GM12892 (cell line): ENCODE results near the gene ARID1B.
A peak's percentile ranks its signal among the peaks of the same experiment; 100 is the strongest.

Source experiments
- DNase-seq: peaks from one replicate; pipeline ENCODE4 v3.0.0; 2011; ENCODE audit not compliant: insufficient read length
- FAIRE-seq: peaks from 2 replicates; lab custom pipeline; 2011; peaks lifted over from hg19 to GRCh38; lab: Jason Lieb, UNC
- POLR2A ChIP-seq: IDR thresholded peaks from 2 replicates; pipeline ENCODE4 v1.6.1; 2011; ENCODE audit warnings: low read depth, low read length, control low read depth
- POLR2AphosphoS5 ChIP-seq: IDR thresholded peaks from 2 replicates; pipeline ENCODE4 v1.6.1; 2011; ENCODE audit warnings: low read depth, low read length, control low read depth
- TAF1 ChIP-seq: IDR thresholded peaks from 2 replicates; pipeline ENCODE4 v1.6.1; 2011; ENCODE audit warnings: low read depth, mild to moderate bottlenecking, control low read depth, low read length, borderline replicate concordance

Gene ARID1B

DNA sequence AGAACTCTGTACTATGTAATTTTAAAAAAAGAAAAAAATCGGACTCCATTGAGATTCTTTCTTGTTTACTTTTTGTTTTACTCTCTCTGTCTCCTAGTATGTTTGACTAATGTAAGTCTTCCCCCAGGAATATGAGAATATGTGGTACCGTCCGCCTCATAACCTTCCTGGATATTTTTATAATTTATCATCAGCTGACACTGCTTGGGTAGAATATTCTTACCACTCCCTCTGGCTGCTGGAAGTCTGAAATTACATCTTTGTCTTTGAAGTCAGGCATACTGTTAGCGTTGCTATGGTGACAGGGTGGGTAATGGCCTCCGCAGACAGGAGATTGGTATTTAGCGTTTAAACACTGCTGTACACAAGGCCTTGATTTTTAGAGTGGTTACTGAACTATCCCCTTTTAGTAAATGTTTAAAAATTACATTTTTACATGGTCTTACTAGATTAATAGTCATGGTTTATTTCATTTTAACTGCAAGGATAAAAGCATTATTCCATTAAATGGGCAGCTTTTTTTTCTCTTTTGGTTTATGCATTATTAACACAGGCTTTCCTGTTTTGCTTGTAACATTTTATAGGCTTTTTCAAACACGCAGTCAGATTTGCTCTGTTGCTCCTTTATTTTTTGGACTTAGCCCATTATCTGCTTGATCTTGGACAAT lies 176.4 kb downstream of the ARID1B start:
- peak; percentile 44 for FAIRE-seq
- TF ChIP-seq POLR2A (no peak), TAF1 (no peak), POLR2AphosphoS5 (no peak)
- DNase-seq: no peak

DNA sequence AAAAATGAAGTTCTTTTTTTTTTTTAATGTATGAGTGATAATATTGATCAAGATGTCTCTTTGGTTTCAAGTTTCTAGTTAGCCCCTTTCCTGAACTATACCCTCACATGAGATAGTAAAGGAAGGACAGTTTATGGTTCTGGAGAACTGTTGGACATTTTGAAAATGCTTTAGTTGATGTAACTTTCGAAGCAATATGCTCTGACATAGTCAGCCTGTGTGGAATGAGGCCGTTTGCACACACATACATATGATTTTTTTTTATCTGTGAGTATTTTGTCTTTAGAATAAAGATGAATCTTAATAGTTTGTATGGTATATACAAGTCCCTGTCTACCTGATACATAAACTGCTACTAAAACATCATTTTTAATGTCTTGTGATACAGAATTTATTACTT lies 177.0 kb downstream of the ARID1B start:
- DNase-seq (no peak), FAIRE-seq (no peak)
- TF ChIP-seq POLR2AphosphoS5 (no peak), POLR2A (no peak), TAF1 (no peak)

DNA sequence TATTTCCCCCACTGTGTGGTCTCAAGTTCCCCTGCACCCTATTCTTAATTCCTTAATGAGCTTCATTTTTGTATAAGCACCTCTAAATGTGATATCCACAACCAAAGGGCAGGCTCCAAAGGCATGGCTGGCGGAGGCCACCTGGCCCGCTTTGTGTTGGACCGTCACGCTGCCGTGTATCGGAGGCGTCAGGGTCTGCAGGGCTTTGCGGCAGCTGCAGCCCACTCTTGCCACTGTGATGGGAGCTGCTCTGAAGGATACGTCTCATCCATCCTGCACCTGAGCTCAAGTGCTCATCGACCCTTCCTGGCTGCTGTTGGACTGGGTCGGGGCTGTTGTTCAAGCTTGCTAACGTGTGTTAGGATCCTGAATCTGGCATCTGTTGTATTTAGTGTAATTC lies 177.6 kb downstream of the ARID1B start:
- TF ChIP-seq POLR2AphosphoS5 (no peak), TAF1 (no peak), POLR2A (no peak)
- no peak for DNase-seq
- no peak for FAIRE-seq

DNA sequence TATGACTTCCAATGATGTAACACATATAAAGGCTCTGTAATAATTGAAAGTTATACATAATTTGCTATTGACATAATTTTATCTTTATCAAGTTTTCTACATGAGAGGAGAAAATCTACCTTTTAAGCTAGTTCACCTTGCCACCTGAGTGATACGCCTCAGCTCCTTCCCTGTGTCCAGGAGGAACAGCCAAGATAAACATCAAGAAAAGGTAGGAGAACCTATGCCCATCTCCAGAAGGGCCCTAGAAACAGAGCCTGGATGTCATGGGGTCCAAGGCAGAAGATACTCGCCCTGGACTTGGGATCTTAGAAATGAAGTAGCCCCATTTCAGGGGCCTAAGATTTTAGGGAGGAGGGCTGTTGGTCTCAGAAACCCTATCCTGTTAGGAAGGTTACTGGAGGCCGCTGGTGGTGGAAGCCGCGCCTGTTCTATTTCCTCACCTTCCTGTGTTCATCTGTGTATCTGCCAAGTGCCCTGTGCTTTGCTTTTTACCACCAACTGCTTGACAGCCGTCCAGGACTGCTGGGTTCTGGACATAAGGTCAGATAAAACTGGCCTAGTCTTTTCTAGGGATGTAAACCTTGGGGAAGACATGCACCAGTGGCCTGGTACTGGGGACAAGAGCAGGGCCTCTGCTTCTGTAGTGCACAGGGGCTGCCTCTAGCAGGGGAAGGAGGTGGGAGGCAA lies 178.5 kb downstream of the ARID1B start:
- FAIRE-seq (peak; percentile 5), DNase-seq (no peak)
- TF ChIP-seq POLR2A (no peak), POLR2AphosphoS5 (no peak), TAF1 (no peak)

DNA sequence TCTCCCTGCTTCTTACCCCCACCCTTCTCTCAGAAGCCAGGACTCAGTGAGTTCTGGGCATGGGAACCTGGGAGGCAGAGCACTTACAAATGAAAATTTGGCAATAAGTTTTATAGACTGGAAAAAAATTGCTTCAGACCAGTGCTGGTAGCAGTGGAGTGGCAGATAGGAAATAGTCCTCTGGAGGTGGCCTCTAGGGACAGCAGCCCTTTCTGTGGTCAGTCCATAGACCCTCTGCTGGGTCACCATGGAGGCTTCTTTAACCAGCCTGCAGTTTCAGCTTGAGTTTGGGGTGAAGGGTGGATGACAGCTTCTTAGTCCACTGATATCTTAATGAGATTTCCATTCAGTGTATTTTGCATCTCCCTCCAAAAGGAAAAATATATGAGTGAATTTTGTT lies 179.1 kb downstream of the ARID1B start:
- no peak for TF ChIP-seq POLR2AphosphoS5
- TF ChIP-seq POLR2A: no peak
- no peak for TF ChIP-seq TAF1
- FAIRE-seq (no peak), DNase-seq (no peak)

DNA sequence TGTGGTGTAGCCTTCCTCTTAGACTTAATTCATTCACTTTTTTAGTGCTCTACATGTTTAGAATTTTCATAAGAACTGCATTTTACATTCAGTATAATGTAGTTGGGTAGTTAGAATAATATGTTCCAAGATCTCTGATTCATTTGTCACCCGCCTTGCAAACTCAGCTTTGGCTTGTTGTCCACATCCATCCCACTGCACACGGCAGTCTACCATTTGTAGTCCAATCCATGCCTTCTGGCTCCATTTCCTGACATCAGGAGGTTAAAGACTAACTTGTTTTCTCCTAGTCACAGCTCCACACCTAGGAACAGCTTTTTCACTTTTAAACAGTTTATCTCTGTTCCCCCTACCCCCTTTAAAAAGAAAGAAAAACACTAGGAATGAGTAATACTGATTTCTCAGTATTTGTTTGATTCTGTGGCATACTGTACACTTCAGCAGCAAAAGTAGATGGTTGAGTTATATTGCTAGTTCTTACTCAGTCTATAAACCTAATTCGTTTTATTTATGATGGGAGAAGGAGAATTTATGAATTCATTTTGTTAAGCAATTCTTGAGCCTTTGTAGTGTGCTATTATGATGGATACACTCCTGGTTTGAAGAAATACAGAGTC lies 180.9 kb downstream of the ARID1B start:
- no peak for FAIRE-seq
- TF ChIP-seq POLR2AphosphoS5 (no peak), TAF1 (no peak)

DNA sequence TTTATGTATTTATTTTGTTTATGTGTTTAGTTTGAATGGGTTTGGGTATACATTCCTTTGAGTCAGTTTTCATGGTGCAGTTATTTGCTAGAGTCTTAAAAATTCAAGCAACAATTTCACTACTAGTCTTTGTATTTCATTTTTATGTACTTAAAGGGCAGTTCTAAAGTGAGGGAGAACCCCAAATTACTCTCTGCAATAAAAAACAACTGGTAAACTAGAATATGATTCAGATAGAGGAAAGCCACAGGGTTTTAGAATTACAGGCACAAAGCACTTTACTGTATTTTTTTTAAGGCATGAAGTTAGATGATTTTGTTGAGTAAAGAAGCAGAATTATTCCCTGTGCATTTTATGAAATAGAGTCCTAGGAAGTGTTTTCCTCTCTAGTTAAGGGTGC lies 183.3 kb downstream of the ARID1B start:
- TF ChIP-seq POLR2AphosphoS5: no peak
- TF ChIP-seq TAF1: no peak
- TF ChIP-seq POLR2A: no peak
- FAIRE-seq (no peak), DNase-seq (no peak)

More for the DNA sequence above, 180.9 kb downstream of the ARID1B start:
- no peak for DNase-seq

DNA sequence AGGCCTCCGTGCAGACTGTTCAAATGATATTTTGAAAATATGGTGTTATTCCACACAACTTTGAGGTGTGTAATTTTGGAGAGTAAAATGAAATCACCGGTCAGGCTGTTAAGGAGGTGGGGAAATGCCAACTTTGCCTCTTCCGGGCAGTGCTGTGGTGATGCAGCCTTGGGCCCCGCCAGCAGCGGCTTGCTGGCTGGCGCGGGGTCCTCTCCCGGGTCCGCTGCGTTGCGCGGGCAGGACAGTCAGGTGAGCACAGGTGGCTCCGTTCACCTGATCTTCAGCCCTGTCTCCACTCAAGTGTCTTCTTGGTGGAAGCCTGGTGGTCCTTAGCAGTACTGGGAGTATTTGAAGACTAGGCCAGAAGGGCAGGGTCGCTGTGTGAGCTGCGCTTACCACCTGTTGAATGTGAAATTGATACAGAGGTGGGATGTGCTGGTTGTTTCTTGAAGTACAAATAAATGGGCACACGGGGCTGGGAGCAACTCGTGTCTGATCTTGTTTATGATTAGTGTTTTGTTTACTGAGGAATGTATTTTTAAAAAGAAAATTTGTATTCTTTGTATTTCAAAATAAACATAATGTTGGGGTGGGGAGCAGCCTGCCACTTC lies 184.2 kb downstream of the ARID1B start:
- FAIRE-seq (no peak), DNase-seq (no peak)
- no peak for TF ChIP-seq POLR2A

DNA sequence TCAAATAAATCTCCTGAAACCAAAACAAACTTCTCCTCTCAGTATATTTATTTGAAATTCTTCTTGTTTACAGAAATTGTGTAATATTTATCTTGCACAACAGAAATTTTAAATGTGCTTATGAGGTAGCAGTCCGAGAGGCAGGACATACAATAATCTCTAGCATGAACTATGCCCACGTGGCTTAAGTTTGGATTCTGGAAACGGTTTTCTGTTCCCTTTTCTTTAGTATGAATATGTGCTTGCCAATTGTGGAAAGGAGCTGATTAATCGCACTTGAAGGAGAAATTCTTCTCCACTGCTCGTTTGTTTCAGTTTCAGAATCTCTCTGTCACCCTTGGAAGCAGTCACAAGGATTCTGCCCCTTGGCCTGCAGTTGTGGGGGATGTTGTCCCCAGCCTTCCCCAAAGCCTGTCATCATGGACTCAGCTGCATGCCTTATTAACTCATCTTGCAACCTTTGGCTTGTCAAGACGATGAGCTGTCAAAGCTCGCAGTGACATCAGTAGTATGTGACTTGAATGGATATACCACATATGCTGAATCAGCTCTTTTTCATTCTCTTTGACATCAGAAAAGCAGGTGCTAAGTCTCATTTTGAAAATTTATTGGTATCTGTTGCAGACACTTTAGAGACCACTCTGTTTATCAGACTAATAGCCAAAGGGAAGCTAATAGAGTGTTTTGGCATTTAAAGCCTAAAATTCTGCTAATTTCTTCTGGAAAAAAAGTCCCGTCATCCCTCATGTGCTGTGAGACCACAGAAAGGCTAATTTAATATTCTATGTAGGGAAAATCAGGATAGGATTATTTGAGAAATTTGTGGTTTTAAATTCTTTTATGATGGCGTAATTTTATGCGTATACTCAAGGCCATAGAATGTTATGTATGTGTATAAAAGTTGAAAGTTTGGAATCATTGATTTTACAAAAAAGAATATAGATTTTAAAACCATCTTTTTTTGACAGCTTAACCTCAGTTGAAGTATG lies 186.8 kb downstream of the ARID1B start:
- FAIRE-seq: no peak
- TF ChIP-seq POLR2AphosphoS5: no peak
- no peak for TF ChIP-seq POLR2A
- no peak for TF ChIP-seq TAF1
- DNase-seq: no peak

DNA sequence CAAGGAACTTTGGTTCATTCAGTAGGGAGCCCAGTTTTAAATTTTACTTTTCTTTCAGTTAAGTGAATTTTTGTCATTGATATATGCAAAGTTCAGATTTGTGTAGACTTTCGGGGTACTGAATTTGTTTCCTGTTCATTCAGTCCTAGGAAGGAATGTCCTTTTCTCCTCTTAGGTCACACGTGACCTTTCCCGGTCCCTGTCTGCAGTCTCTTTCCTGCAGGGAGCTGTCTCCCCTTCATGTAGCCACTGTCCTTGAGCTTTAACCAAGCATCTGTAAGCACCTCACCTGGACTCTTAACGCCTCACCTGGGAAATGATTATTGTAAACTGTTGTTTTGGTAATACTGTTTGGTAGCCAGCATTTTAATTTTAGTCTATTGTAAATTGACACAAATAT lies 190.7 kb downstream of the ARID1B start:
- no peak for DNase-seq
- TF ChIP-seq TAF1: no peak
- TF ChIP-seq POLR2A: no peak
- no peak for TF ChIP-seq POLR2AphosphoS5
- no peak for FAIRE-seq

DNA sequence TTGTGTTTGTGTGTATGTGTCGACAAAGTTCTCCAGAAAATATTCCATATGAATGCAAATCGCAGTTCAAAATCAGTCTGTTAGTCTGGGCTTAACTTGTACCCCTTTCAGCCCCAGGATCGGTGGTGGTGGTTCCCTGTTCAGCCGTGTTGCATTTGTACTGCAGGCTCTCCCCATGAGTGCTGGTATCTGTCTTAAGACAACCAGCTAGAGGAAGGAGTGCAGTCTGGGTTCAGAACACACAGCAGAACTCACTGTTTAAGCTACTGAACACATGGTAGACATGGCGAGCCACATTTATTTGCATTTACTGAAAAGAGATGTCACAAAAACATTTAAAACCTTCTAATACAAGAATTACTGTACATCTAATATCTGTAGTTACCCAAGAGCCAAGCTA lies 192.1 kb downstream of the ARID1B start:
- DNase-seq (no peak), FAIRE-seq (no peak)
- TF ChIP-seq POLR2AphosphoS5 (no peak), TAF1 (no peak), POLR2A (no peak)
